Measurements from ENCODE around the gene MICAL1. TPM values are rescaled to one million over a fixed set of nuclear protein-coding genes. Genes with fewer than 3 reads are reported as not detected.
A peak's percentile ranks its signal among the peaks of the same experiment; 100 is the strongest.

The MICAL1 gene
- total and polyA plus RNA-seq, 10 of the 15 experiments (the other 5 are each of a cell fraction or from before 2014, with no cell fraction given): 0.32 to 71.6 (median 45.3) TPM

GRCh38 chr6:109480993-109481480, 25.5 kb upstream of the MICAL1 start:
- H3K27ac ChIP-seq (ENCODE audit: control insufficient read depth, insufficient read depth): no peak overlapping the region
- in situ Hi-C loops (cut with MboI) (no loop called here), intact Hi-C loops (cut with micrococcal nuclease; ENCODE audit: unreplicated experiment) (loop anchor here (2.0 kb wide), 1 partner anchor 98 kb away; the partner anchor contains the start of gene CD164)
- H3K4me3 ChIP-seq: peak overlapping the region; percentile 86
- FAIRE-seq (no peak), ATAC-seq (no peak), DNase-seq (ENCODE audit: low read depth, low spot score) (no peak)
- H3K4me2 ChIP-seq (ENCODE audit: control insufficient read depth, insufficient read depth): peak overlapping the region; percentile 93
- H3K79me2 ChIP-seq (ENCODE audit: control insufficient read depth, insufficient read depth, low read length): peaks cover 63% of the 10 kb centered on the region
- H3K36me3 ChIP-seq (ENCODE audit: control insufficient read depth in 2 of 2, insufficient read depth in 2 of 2, low read length in 1 of 2): peaks cover 0 to 18% of the 10 kb centered on the region in 2 experiments; a peak in 2 of 4 replicates
- TSS peak; percentile 68 for BruUV-seq (replicated peaks)
- H3K9ac ChIP-seq (ENCODE audit: control insufficient read depth, insufficient read depth, low read length): peak overlapping the region; percentile 23; the same call in 1 of the 2 replicates
- CTCF ChIA-PET: interaction anchor here (0.7 to 4.5 kb wide), 9 partner anchors 8 to 97 kb away, joined by 3 to 35 read pairs (median 10); partner anchors contain the start of genes CD164, MICAL1, PPIL6 and SMPD2
- no peaks in the 10 kb centered on the region for H4K20me1 ChIP-seq (ENCODE audit: control insufficient read depth, insufficient read depth)
- H3K27me3 ChIP-seq (replicated peaks in 1 of 2; ENCODE audit: control insufficient read depth in 2 of 2, insufficient read depth in 2 of 2, low read length in 1 of 2): no peaks in the 10 kb centered on the region
- H3K4me1 ChIP-seq (ENCODE audit: control insufficient read depth, insufficient read depth, low read length): no peaks in the 10 kb centered on the region; the same call in 1 of the 2 replicates
- RAD21 ChIA-PET (ENCODE audit: unreplicated experiment): interaction anchor here (1.0 to 5.5 kb wide), 5 partner anchors 16 to 293 kb away, joined by 3 to 97 read pairs (median 23); partner anchors contain the start of genes CD164, MICAL1, PPIL6 and SMPD2
- no peaks in the 10 kb centered on the region for H3K9me3 ChIP-seq (replicated peaks; ENCODE audit: control insufficient read depth, insufficient read depth, low read length)
- no peak overlapping the region for H2AFZ ChIP-seq (ENCODE audit: control insufficient read depth, low read depth, low read length)
- TF ChIP-seq TCF12 (IDR thresholded peaks at IDR 0.05; ENCODE audit: low read depth, low read length): no peak
- TF ChIP-seq ZNF384 (IDR thresholded peaks at IDR 0.05; ENCODE audit: borderline replicate concordance, low read depth, low read length): no peak
- TF ChIP-seq RBBP5 (conservative IDR thresholded peaks at IDR 0.05): no peak
- TF ChIP-seq MLLT1 (IDR thresholded peaks at IDR 0.05): peak; percentile 93
- POLR2A ChIA-PET: interaction anchor here (1.1 to 9.3 kb wide), 4 partner anchors 21 to 105 kb away, joined by 3 to 132 read pairs (median 6); partner anchors contain the start of genes MICAL1 and SMPD2
- 98% methylated on average over 7 of the region's 7 CpGs for WGBS (ENCODE audit: insufficient coverage, insufficient replicate concordance, low lambda C conversion rate, missing lambda C conversion rate)
- SMC1A ChIA-PET (ENCODE audit: uncharacterized antibody, unreplicated experiment): interaction anchor here (0.5 to 9.4 kb wide), 8 partner anchors 9 to 96 kb away, joined by 3 to 148 read pairs (median 9); partner anchors contain the start of genes MICAL1, PPIL6 and SMPD2

All from GM12878 (cell line).